ENCODE data around the gene PKP1.

Gene PKP1

DNA sequence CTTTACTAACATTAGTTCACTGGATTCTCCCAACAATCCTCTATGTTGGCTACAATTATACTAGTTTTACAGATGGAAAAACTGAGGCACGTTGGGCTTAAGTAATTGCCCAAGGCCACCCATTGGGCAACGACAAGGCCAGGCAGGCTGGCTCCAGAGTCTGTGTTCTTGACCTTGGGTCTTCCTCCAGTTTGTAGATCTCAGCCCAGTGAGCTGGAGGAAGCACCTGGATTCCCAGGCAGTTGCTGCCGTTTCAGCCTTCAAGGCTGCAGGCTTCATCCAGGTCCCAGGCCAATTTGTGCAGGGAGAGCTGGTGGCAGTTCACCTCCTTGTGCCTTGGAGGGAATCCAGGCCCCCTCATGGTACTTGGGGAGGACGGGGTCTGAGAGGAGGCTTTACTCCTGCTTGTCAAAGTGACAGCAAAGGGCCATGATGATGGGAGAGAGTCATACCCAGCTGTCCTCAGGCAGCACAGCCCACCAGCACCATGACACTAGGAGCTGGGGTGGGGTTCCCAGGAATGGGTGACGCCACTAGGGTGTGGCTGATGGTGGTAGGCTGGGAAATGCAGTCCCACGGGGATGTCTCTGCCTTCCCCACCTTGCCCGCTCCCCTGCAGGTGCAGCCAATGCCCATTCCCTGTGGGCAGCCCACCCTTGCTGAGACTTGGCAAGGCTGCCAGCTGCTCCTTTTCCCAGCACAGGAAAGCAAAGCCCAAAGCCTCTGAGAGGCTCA is 27.1 kb downstream of the PKP1 start:
- H3K9ac ChIP-seq (ENCODE audit: low read depth, low read length): no peak overlapping the region
- 88% methylated on average over 7 of the region's 7 CpGs for WGBS
- H3K4me3 ChIP-seq (ENCODE audit: low read length): no peak overlapping the region
- H3K4me1 ChIP-seq (ENCODE audit: insufficient read depth, low read length): no peaks in the 10 kb centered on the region; the same call in 1 of the 2 replicates
- H3K27me3 ChIP-seq (ENCODE audit: insufficient read depth, low read length): peaks cover 13% of the 10 kb centered on the region
- H3K27ac ChIP-seq (ENCODE audit: low read depth, low read length): no peak overlapping the region
- H3K36me3 ChIP-seq (ENCODE audit: insufficient read depth, low read length): no peaks in the 10 kb centered on the region
- H3K9me3 ChIP-seq (ENCODE audit: insufficient read depth, low read depth, low read length): no peaks in the 10 kb centered on the region

DNA sequence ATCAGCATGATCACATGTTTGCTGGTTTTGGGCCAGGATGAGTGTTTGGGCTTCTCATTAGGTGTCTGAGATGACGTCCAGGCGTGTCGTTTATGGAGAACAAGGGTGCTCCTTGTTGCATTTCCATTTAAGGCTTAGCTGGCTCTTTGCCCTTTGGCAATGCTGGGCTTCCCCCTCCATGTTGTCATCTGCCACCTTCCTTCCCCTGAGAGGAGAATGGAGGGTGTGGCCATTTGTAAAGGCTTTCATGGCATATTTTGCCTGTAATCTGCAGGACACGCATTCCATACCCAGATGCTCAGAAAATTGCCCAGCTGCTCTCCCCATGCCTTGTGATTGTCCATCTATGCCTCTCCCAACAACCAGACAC is 27.7 kb downstream of the PKP1 start:
- Histone ChIP-seq H3K4me1 (ENCODE audit: insufficient read depth, low read length) (no peaks in the 10 kb centered on the region; the same call in 1 of the 2 replicates), H3K9ac (ENCODE audit: low read depth, low read length) (no peak overlapping the region)

DNA sequence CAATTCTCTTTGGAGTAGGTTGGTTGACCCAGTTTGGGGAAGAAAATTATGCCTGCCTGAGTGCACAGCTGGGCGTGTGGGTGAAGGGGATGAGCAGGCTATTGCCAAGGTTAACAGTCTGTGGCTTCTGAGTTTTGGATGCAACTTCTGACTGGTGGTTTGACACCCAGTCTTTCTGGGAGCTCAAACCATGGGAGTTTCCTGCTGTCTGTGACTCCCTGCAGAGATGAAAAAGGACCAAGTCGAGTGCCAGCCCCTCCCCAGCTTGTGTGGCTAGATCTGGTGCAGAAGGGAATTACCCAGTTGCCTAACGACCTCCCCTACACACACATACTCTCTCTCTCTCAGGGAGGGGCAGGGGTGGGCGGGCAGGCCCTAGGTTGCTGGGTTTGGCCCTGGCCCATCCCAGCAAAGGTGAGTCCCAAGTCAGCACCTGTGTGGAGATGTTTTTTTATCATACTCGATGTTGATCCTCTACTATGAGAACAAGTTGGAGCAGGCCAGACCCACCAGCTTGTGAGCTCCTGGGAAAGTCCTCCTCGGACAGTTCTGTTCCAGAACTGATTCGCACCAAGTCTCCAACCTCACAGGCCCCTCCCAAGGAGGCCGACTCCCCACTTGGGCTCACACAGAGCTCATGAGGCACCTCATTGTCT is 28.2 kb downstream of the PKP1 start:
- no peak overlapping the region for H3K9ac ChIP-seq (ENCODE audit: low read depth, low read length)
- H3K4me3 ChIP-seq (ENCODE audit: low read length): no peak overlapping the region
- WGBS: 54% methylated on average over 8 of the region's 8 CpGs
- no peak overlapping the region for H3K27ac ChIP-seq (ENCODE audit: low read depth, low read length)
- no peaks in the 10 kb centered on the region; the same call in 1 of the 2 replicates for H3K4me1 ChIP-seq (ENCODE audit: insufficient read depth, low read length)
- peaks cover 13% of the 10 kb centered on the region for H3K27me3 ChIP-seq (ENCODE audit: insufficient read depth, low read length)
- H3K36me3 ChIP-seq (ENCODE audit: insufficient read depth, low read length): no peaks in the 10 kb centered on the region
- no peaks in the 10 kb centered on the region for H3K9me3 ChIP-seq (ENCODE audit: insufficient read depth, low read depth, low read length)

More for the DNA sequence above, 27.7 kb downstream of the PKP1 start:
- 95% methylated on average over 4 of the region's 4 CpGs for WGBS
- no peak overlapping the region for H3K27ac ChIP-seq (ENCODE audit: low read depth, low read length)
- H3K4me3 ChIP-seq (ENCODE audit: low read length): no peak overlapping the region
- no peaks in the 10 kb centered on the region for H3K36me3 ChIP-seq (ENCODE audit: insufficient read depth, low read length)
- no peaks in the 10 kb centered on the region for H3K9me3 ChIP-seq (ENCODE audit: insufficient read depth, low read depth, low read length)
- H3K27me3 ChIP-seq (ENCODE audit: insufficient read depth, low read length): peaks cover 13% of the 10 kb centered on the region

DNA sequence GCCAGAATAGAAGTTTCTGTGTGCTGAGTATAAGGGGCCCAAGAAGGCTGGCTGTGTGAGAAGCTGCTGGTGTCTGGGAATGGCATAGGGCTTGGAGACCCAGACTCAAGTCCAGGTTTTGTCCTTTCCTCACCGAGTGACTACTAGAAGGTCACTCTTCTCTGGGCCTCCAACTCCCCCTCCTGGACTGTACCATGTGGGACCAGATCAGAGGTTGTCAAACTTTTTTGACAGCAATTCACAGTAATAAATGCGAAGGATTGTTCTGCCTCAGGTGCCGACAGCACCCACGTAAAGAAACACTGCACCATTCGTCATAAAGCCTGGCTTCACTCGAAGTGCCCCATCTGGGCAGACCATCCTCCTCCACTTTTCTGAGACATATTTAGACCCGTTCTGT is 29.0 kb downstream of the PKP1 start:
- no peaks in the 10 kb centered on the region for H3K9me3 ChIP-seq (ENCODE audit: insufficient read depth, low read depth, low read length)
- no peaks in the 10 kb centered on the region; the same call in 1 of the 2 replicates for H3K4me1 ChIP-seq (ENCODE audit: insufficient read depth, low read length)
- H3K27ac ChIP-seq (ENCODE audit: low read depth, low read length): no peak overlapping the region
- H3K27me3 ChIP-seq (ENCODE audit: insufficient read depth, low read length): peaks cover 13% of the 10 kb centered on the region
- no peaks in the 10 kb centered on the region for H3K36me3 ChIP-seq (ENCODE audit: insufficient read depth, low read length)
- WGBS: 95% methylated on average over 7 of the region's 7 CpGs
- H3K4me3 ChIP-seq (ENCODE audit: low read length): no peak overlapping the region
- no peak overlapping the region for H3K9ac ChIP-seq (ENCODE audit: low read depth, low read length)

DNA sequence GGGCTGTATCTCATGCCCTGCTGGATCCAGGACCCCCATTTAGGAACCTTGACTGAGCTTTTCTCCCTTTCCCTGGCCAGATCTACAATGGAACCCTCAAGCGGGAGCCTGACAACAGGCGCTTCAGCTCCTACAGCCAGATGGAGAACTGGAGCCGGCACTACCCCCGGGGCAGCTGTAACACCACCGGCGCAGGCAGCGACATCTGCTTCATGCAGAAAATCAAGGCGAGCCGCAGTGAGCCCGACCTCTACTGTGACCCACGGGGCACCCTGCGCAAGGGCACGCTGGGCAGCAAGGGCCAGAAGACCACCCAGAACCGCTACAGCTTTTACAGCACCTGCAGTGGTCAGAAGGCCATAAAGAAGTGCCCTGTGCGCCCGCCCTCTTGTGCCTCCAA is 29.8 kb downstream of the PKP1 start:
- WGBS: 94% methylated on average over 16 of the region's 16 CpGs
- Histone ChIP-seq H3K27ac (ENCODE audit: low read depth, low read length) (no peak overlapping the region), H3K4me1 (ENCODE audit: insufficient read depth, low read length) (no peaks in the 10 kb centered on the region; the same call in 1 of the 2 replicates), H3K4me3 (ENCODE audit: low read length) (no peak overlapping the region), H3K9me3 (ENCODE audit: insufficient read depth, low read depth, low read length) (no peaks in the 10 kb centered on the region), H3K9ac (ENCODE audit: low read depth, low read length) (no peak overlapping the region), H3K27me3 (ENCODE audit: insufficient read depth, low read length) (peaks cover 10% of the 10 kb centered on the region), H3K36me3 (ENCODE audit: insufficient read depth, low read length) (no peaks in the 10 kb centered on the region)

DNA sequence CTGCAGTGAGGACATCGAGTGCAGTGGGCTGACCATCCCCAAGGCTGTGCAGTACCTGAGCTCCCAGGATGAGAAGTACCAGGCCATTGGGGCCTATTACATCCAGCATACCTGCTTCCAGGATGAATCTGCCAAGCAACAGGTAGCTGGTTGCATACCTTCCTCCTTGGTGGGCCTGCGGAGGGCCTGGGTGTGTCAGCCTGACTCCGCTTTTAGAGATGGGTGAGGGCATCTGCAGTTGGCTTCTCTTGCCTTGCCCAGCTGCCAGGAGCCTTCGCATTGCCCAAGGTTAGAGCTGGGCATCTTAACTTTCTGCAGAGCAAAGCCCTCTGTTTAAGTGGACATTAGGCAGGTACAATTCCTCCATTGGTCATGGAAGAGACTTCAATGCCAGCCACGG is 33.2 kb downstream of the PKP1 start:
- Histone ChIP-seq H3K27me3 (ENCODE audit: insufficient read depth, low read length) (no peaks in the 10 kb centered on the region; the same call in 1 of the 2 replicates), H3K9ac (ENCODE audit: low read depth, low read length) (no peak overlapping the region), H3K4me1 (ENCODE audit: insufficient read depth, low read length) (no peaks in the 10 kb centered on the region), H3K9me3 (ENCODE audit: insufficient read depth, low read depth, low read length) (no peaks in the 10 kb centered on the region), H3K4me3 (ENCODE audit: low read length) (no peak overlapping the region), H3K36me3 (ENCODE audit: insufficient read depth, low read length) (no peaks in the 10 kb centered on the region), H3K27ac (ENCODE audit: low read depth, low read length) (no peak overlapping the region)
- 95% methylated on average over 5 of the region's 5 CpGs for WGBS

DNA sequence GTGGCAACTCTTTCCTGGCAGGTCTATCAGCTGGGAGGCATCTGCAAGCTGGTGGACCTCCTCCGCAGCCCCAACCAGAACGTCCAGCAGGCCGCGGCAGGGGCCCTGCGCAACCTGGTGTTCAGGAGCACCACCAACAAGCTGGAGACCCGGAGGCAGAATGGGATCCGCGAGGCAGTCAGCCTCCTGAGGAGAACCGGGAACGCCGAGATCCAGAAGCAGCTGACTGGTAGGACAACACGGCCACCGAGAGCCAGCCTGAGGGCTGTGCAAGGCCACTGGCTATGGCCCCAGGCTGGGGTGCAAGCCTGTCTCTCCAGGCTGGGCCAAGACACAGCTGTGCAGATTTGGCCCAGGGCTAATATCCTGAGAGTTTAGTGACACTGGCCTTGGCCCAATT is 34.2 kb downstream of the PKP1 start:
- H3K36me3 ChIP-seq (ENCODE audit: insufficient read depth, low read length): no peaks in the 10 kb centered on the region
- WGBS: 95% methylated on average over 13 of the region's 13 CpGs
- no peaks in the 10 kb centered on the region; the same call in 1 of the 2 replicates for H3K27me3 ChIP-seq (ENCODE audit: insufficient read depth, low read length)
- no peak overlapping the region for H3K27ac ChIP-seq (ENCODE audit: low read depth, low read length)
- H3K4me1 ChIP-seq (ENCODE audit: insufficient read depth, low read length): no peaks in the 10 kb centered on the region
- no peak overlapping the region for H3K4me3 ChIP-seq (ENCODE audit: low read length)
- H3K9ac ChIP-seq (ENCODE audit: low read depth, low read length): no peak overlapping the region
- no peaks in the 10 kb centered on the region for H3K9me3 ChIP-seq (ENCODE audit: insufficient read depth, low read depth, low read length)

DNA sequence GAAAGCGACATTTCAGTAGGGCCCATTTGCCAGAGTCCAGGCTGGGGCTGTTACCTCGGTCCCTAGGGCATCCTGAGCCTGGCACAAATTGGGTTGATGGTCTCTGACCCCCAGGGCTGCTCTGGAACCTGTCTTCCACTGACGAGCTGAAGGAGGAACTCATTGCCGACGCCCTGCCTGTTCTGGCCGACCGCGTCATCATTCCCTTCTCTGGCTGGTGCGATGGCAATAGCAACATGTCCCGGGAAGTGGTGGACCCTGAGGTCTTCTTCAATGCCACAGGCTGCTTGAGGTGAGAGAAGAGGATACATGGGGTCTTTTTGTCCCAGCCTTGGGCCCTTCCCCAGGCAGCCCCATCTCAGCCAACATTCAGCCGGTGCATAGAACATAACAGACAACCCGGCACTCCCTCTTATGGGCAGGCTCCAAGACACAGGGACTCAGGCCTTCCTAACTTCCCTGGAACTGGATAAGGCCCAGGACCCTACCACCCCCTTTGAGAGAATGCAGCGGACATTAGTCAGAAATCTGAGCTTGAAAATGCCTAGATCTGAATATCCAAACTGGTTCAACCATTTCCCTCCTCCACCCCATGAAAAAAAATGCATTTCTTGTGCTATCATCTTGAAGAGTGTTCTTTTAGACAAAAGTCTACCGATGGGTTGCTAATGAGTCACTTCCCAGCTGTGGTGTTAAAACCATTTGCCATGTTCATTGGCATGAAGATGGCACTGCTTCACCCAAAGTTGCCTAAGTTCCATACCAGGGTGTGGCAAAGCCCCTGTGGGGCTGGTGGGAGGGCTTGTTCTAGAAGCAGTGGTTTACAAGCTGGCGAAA is 35.4 kb downstream of the PKP1 start:
- Histone ChIP-seq H3K27me3 (ENCODE audit: insufficient read depth, low read length) (no peaks in the 10 kb centered on the region; the same call in 1 of the 2 replicates), H3K4me1 (ENCODE audit: insufficient read depth, low read length) (no peaks in the 10 kb centered on the region), H3K9me3 (ENCODE audit: insufficient read depth, low read depth, low read length) (no peaks in the 10 kb centered on the region), H3K9ac (ENCODE audit: low read depth, low read length) (no peak overlapping the region), H3K36me3 (ENCODE audit: insufficient read depth, low read length) (no peaks in the 10 kb centered on the region), H3K4me3 (ENCODE audit: low read length) (no peak overlapping the region), H3K27ac (ENCODE audit: low read depth, low read length) (no peak overlapping the region)
- WGBS: 84% methylated on average over 15 of the region's 15 CpGs

DNA sequence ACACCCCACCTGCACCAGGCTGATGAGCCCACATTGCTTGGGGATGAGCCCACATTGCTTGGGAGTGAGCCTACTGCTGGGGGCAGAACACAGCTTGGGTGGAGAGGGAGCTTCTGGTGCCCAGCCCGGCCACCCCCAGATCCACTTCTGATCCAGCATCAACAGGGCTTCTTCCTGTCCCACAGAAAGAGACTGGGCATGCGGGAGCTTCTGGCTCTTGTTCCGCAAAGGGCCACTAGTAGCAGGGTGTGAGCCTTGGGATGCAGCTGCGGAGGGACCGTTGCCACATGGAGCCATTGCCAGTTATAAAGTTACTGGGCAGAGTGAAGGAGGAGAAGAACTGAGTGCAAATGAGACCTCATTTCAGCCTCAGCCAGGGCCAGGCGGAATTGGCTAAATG is 36.3 kb downstream of the PKP1 start:
- no peaks in the 10 kb centered on the region for H3K36me3 ChIP-seq (ENCODE audit: insufficient read depth, low read length)
- no peak overlapping the region for H3K9ac ChIP-seq (ENCODE audit: low read depth, low read length)
- no peak overlapping the region for H3K27ac ChIP-seq (ENCODE audit: low read depth, low read length)
- no peak overlapping the region for H3K4me3 ChIP-seq (ENCODE audit: low read length)
- no peaks in the 10 kb centered on the region for H3K4me1 ChIP-seq (ENCODE audit: insufficient read depth, low read length)
- H3K9me3 ChIP-seq (ENCODE audit: insufficient read depth, low read depth, low read length): no peaks in the 10 kb centered on the region
- 94% methylated on average over 6 of the region's 6 CpGs for WGBS
- H3K27me3 ChIP-seq (ENCODE audit: insufficient read depth, low read length): no peaks in the 10 kb centered on the region; the same call in 1 of the 2 replicates

DNA sequence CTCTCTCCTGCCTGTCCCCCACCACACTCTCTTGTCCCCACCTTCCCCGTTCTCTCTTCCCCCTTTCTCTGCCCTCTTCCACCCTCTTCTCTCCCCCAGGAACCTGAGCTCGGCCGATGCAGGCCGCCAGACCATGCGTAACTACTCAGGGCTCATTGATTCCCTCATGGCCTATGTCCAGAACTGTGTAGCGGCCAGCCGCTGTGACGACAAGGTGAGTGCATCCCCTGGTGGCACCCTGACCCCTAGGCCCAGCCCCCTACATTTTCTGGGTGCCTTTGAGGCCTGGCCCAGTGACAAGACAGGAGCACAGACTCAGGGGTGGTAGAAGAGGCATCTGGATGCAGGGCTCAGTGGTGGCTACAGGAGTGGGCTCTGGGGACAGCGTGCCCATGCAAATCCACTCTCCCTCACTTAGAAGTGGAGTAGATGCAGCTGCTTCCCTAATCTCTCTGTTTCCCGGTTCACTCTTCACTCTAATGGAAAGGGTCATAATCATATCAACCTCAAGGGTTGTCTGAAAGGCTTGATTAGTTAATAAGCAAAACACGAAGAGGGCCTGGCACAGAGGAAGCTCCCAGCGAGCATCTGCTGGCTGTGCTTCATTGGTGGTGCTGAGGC is 37.0 kb downstream of the PKP1 start:
- Histone ChIP-seq H3K27me3 (ENCODE audit: insufficient read depth, low read length) (no peaks in the 10 kb centered on the region; the same call in 1 of the 2 replicates), H3K9ac (ENCODE audit: low read depth, low read length) (no peak overlapping the region), H3K4me3 (ENCODE audit: low read length) (no peak overlapping the region), H3K4me1 (ENCODE audit: insufficient read depth, low read length) (no peaks in the 10 kb centered on the region), H3K27ac (ENCODE audit: low read depth, low read length) (no peak overlapping the region), H3K9me3 (ENCODE audit: insufficient read depth, low read depth, low read length) (no peaks in the 10 kb centered on the region), H3K36me3 (ENCODE audit: insufficient read depth, low read length) (no peaks in the 10 kb centered on the region)
- WGBS: 93% methylated on average over 12 of the region's 12 CpGs

Measured in HUES64 (cell line).